H1 (cell line): ENCODE measurements around the gene MCM9. TPM values are rescaled to one million over a fixed set of nuclear protein-coding genes. Genes with fewer than 3 reads are reported as not detected.

Experiments used
- CTCF ChIA-PET: fragments of 300-600 bp; sonication (Branson Sonifier 250); formaldehyde crosslinking; loops from one replicate; lab custom pipeline; 2021; ENCODE audit not compliant: partially characterized antibody; lab: Charles Lee
- POLR2A ChIA-PET: fragments of 300-600 bp; sonication (Branson Sonifier 250); formaldehyde crosslinking; loops from one replicate; lab custom pipeline; 2021; ENCODE audit warnings: inconsistent platforms; ENCODE audit not compliant: partially characterized antibody; lab: Charles Lee
- DNase-seq, 2 experiments: peaks; one replicate each; pipeline versions ENCODE4 v3.0.0 to v3.0.0-alpha.2; 2010 to 2022; ENCODE audit warnings: low spot score in 2 of 2, low read depth in 1 of 2, mixed read lengths in 1 of 2
- FAIRE-seq: peaks from 2 replicates; lab custom pipeline; 2011; peaks lifted over from hg19 to GRCh38; lab: Jason Lieb, UNC
- H2AFZ ChIP-seq: 2 replicates; pipeline ENCODE4 v1.8.1; 2012; ENCODE audit warnings: low read length, inconsistent platforms
- H2AK5ac ChIP-seq: 2 replicates; pipeline ENCODE4 v1.6.1; 2013; ENCODE audit warnings: low read depth, low read length
- H2BK120ac ChIP-seq: replicated peaks from 2 replicates; pipeline ENCODE3; 2013; ENCODE audit warnings: low read depth, low read length, inconsistent platforms
- H2BK12ac ChIP-seq: 2 replicates; pipeline ENCODE4 v1.6.1; 2013; ENCODE audit warnings: low read depth, low read length
- H2BK15ac ChIP-seq: 2 replicates; pipeline ENCODE4 v1.6.1; 2013; ENCODE audit warnings: low read length
- H2BK20ac ChIP-seq: 2 replicates; pipeline ENCODE4 v1.6.1; 2013; ENCODE audit warnings: low read length
- H2BK5ac ChIP-seq: 2 replicates; pipeline ENCODE4 v1.6.1; 2013; ENCODE audit warnings: low read depth, low read length
- H3K14ac ChIP-seq: 2 replicates; pipeline ENCODE4 v1.6.1; 2013; ENCODE audit warnings: inconsistent platforms; ENCODE audit not compliant: insufficient read length
- H3K18ac ChIP-seq: 2 replicates; pipeline ENCODE4 v1.6.1; 2013; ENCODE audit warnings: low read length; ENCODE audit errors: extremely low read depth
- H3K23ac ChIP-seq: 2 replicates; pipeline ENCODE4 v1.6.1; 2013; ENCODE audit warnings: inconsistent platforms; ENCODE audit not compliant: insufficient read length
- H3K23me2 ChIP-seq: 2 replicates; pipeline ENCODE4 v1.6.1; 2013; ENCODE audit warnings: low read depth, low read length
- H3K27ac ChIP-seq: 2 replicates; pipeline ENCODE4 v1.6.1; 2011; ENCODE audit warnings: low read depth, low read length, inconsistent platforms
- H3K27me3 ChIP-seq, 4 experiments: replicated peaks in 1 of 4; 1 replicate in 1 of 4; 2 replicates in 3 of 4; pipeline versions ENCODE4 v1.6.1 to v1.8.1; 2011 to 2013; ENCODE audit warnings: low read length in 3 of 4, mild to moderate bottlenecking in 3 of 4, inconsistent platforms in 2 of 4, mixed read lengths in 2 of 4, moderate library complexity in 1 of 4; ENCODE audit not compliant: control insufficient read depth in 3 of 4, insufficient read depth in 3 of 4; ENCODE audit errors: extremely low read depth in 1 of 4
- H3K36me3 ChIP-seq, 4 experiments: 2 replicates each; pipeline versions ENCODE4 v1.6.1 to v1.8.1; 2011 to 2013; ENCODE audit warnings: mild to moderate bottlenecking in 4 of 4, low read length in 3 of 4, moderate library complexity in 2 of 4, control low read depth in 1 of 4, inconsistent platforms in 1 of 4; ENCODE audit not compliant: insufficient read depth in 4 of 4, control insufficient read depth in 2 of 4
- H3K4ac ChIP-seq: replicated peaks from 2 replicates; pipeline ENCODE3; 2013; ENCODE audit warnings: low read length, low read depth, mixed read lengths, inconsistent platforms; ENCODE audit not compliant: insufficient read length
- H3K4me1 ChIP-seq, 4 experiments: replicated peaks in 1 of 4; 1 replicate in 1 of 4; 2 replicates in 3 of 4; pipeline versions ENCODE4 v1.6.1 to v1.8.1; 2011 to 2013; ENCODE audit warnings: low read length in 3 of 4, inconsistent platforms in 2 of 4, mixed read lengths in 1 of 4; ENCODE audit not compliant: insufficient read depth in 4 of 4, control insufficient read depth in 3 of 4
- H3K4me2 ChIP-seq, 2 experiments: 2 replicates each; pipeline versions ENCODE4 v1.6.1 to v1.8.1; 2011 to 2013; ENCODE audit warnings: low read depth in 2 of 2, low read length in 2 of 2, control low read depth in 1 of 2, inconsistent platforms in 1 of 2, mild to moderate bottlenecking in 1 of 2; ENCODE audit not compliant: insufficient read depth in 1 of 2
- H3K4me3 ChIP-seq, 4 experiments: fragments of 200-600, 300-600 bp in 1 of 4; sonication (generic), shearing (Covaris generic), sonication (Bioruptor Twin) in 1 of 4; 2 replicates each; pipeline versions ENCODE4 v1.5.1 to v1.8.1; 2011 to 2016; ENCODE audit warnings: low read length in 4 of 4, low read depth in 3 of 4, control low read depth in 2 of 4, inconsistent platforms in 2 of 4, mild to moderate bottlenecking in 2 of 4, mixed read lengths in 1 of 4, moderate library complexity in 1 of 4; ENCODE audit not compliant: insufficient read depth in 2 of 4; ENCODE audit errors: extremely low read depth in 1 of 4
- H3K56ac ChIP-seq: replicated peaks from 2 replicates; pipeline ENCODE3; 2013; ENCODE audit warnings: low read depth, mild to moderate bottlenecking, mixed read lengths, low read length, inconsistent platforms; ENCODE audit not compliant: insufficient read length
- H3K79me1 ChIP-seq: 2 replicates; pipeline ENCODE4 v1.6.1; 2013; ENCODE audit warnings: low read depth, low read length, control low read depth
- H3K79me2 ChIP-seq, 2 experiments: 2 replicates each; pipeline versions ENCODE4 v1.6.1 to v1.8.1; 2012 to 2013; ENCODE audit warnings: low read length in 2 of 2, mild to moderate bottlenecking in 2 of 2, inconsistent platforms in 1 of 2; ENCODE audit not compliant: insufficient read depth in 2 of 2, control insufficient read depth in 1 of 2
- H3K9ac ChIP-seq, 4 experiments: replicated peaks in 1 of 4; 1 replicate in 1 of 4; 2 replicates in 3 of 4; pipeline versions ENCODE4 v1.6.1 to v1.8.1; 2011 to 2013; ENCODE audit warnings: low read depth in 3 of 4, low read length in 3 of 4, control low read depth in 2 of 4, mild to moderate bottlenecking in 2 of 4, moderate library complexity in 2 of 4, inconsistent platforms in 1 of 4; ENCODE audit errors: extremely low read depth in 1 of 4
- H3K9me3 ChIP-seq, 2 experiments: 2 replicates each; pipeline versions ENCODE4 v1.6.1 to v1.8.1; 2012 to 2013; ENCODE audit warnings: mild to moderate bottlenecking in 2 of 2, moderate library complexity in 2 of 2, control low read depth in 1 of 2, inconsistent platforms in 1 of 2, low read depth in 1 of 2, low read length in 1 of 2, mixed read lengths in 1 of 2; ENCODE audit not compliant: insufficient read depth in 2 of 2
- H4K20me1 ChIP-seq, 2 experiments: replicated peaks in 1 of 2; 2 replicates each; pipeline versions ENCODE3 to v1.8.1; 2011 to 2013; ENCODE audit warnings: inconsistent platforms in 2 of 2, low read length in 2 of 2, mild to moderate bottlenecking in 1 of 2; ENCODE audit not compliant: insufficient read depth in 2 of 2, control insufficient read depth in 1 of 2
- H4K5ac ChIP-seq: 2 replicates; pipeline ENCODE4 v1.6.1; 2013; ENCODE audit warnings: low read length, low read depth, mixed read lengths, inconsistent platforms; ENCODE audit not compliant: insufficient read length
- H4K8ac ChIP-seq: 2 replicates; pipeline ENCODE4 v1.8.0; 2013; ENCODE audit warnings: mild to moderate bottlenecking, moderate library complexity, low read length, inconsistent platforms; ENCODE audit not compliant: insufficient read depth; ENCODE audit errors: extremely low read depth
- H4K91ac ChIP-seq: replicated peaks from 2 replicates; pipeline ENCODE3; 2013; ENCODE audit warnings: low read length, mixed read lengths, inconsistent platforms; ENCODE audit not compliant: insufficient read length
- ASH2L ChIP-seq: fragments of 200-600, 300-600 bp; sonication (generic); IDR thresholded peaks from one replicate; pipeline ENCODE4 v1.7.1; 2017; ENCODE audit warnings: low read length
- WGBS, 2 experiments: shearing (Covaris generic) in 1 of 2; methylation state at CpG; one replicate each; pipeline versions ENCODE4 v1.1.6 to v1.1.7; 2013 to 2015; ENCODE audit warnings: low lambda C conversion rate in 2 of 2, mixed read lengths in 2 of 2, inconsistent platforms in 1 of 2, low coverage in 1 of 2, missing lambda C conversion rate in 1 of 2; ENCODE audit not compliant: insufficient replicate concordance in 2 of 2, insufficient coverage in 1 of 2, insufficient read length in 1 of 2; ENCODE audit errors: extremely low coverage in 1 of 2, missing lambda C conversion rate in 1 of 2; 5-methylcytosine and 5-hydroxymethylcytosine counted together
- polyA plus RNA-seq, 7 experiments: library from polyadenylated mRNA; depleted of rRNA in 3 of 7; stranded (reverse) in 5 of 7; unstranded in 2 of 7; fragments of >200 nt in 5 of 7; fragments of 200-250 nt in 2 of 7; gene quantifications; 1 replicate in 5 of 7; 2 replicates in 1 of 7; 4 replicates in 1 of 7; pipeline versions ENCODE4 v1.2.1 to v1.2.3, GENCODE V29; 2011 to 2013; ENCODE audit warnings: missing spikeins in 2 of 7, mixed read lengths in 2 of 7
- total RNA-seq: library from RNA; stranded (reverse); fragmentation: NEBNext Ultra II Directional; extraction: Animal tissue kit (Norgen Biotek cat#: 25700); gene quantifications from 2 replicates; pipeline ENCODE4 v1.2.1, GENCODE V29; 2021

Gene MCM9
- total and polyA plus RNA-seq, 2 of the 8 experiments (the other 6 are each of a cell fraction or from before 2014, with no cell fraction given), result 3.7 to 11.4 TPM

- no peak overlapping the region for H2BK15ac ChIP-seq
- no peak overlapping the region for H3K18ac ChIP-seq
- no peak overlapping the region for H2AFZ ChIP-seq
- H3K23ac ChIP-seq, result no peak overlapping the region
- ChIA-PET CTCF (interaction anchor here (0.9 to 1.2 kb wide), 2 partner anchors 9 to 17 kb away, joined by 3 to 4 read pairs; no protein-coding TSS in a partner anchor), POLR2A (no interaction called here)
- peaks cover 0 to 5% of the 10 kb centered on the region in 2 experiments; a peak in 1 of 4 replicates for H3K9me3 ChIP-seq
- no peak overlapping the region for H4K8ac ChIP-seq
- H2BK5ac ChIP-seq, result no peak overlapping the region
- TF ChIP-seq ASH2L, result no peak
- H3K23me2 ChIP-seq, result no peaks in the 10 kb centered on the region
- H2BK20ac ChIP-seq, result no peak overlapping the region
- H3K4me2 ChIP-seq, result no peak overlapping the region
- H2BK12ac ChIP-seq, result no peak overlapping the region
- no peaks in the 10 kb centered on the region for H3K27me3 ChIP-seq
- H3K4me1 ChIP-seq, result peaks cover 0 to 3% (median 1%) of the 10 kb centered on the region in 4 experiments; a peak in 1 of 7 replicates
- no peak for DNase-seq
- FAIRE-seq, result no peak
- no peaks in the 10 kb centered on the region for H4K20me1 ChIP-seq
- H3K36me3 ChIP-seq, result peaks cover 0 to 4% (median 0%) of the 10 kb centered on the region in 4 experiments; a peak in 1 of 8 replicates
- 80% methylated on average over 5 of the region's 5 CpGs; no CpG with 5 or more reads in 1 of the 2 experiments for WGBS, 2 experiments
- no peak overlapping the region for H3K4ac ChIP-seq
- no peak overlapping the region for H4K5ac ChIP-seq
- H3K27ac ChIP-seq, result no peak overlapping the region
- no peaks in the 10 kb centered on the region for H3K79me1 ChIP-seq
- no peak overlapping the region for H3K56ac ChIP-seq
- no peak overlapping the region for H2AK5ac ChIP-seq
- H2BK120ac ChIP-seq, result no peak overlapping the region
- no peaks in the 10 kb centered on the region for H3K79me2 ChIP-seq
- no peak overlapping the region for H3K4me3 ChIP-seq
- H3K14ac ChIP-seq, result no peak overlapping the region
- no peak overlapping the region for H4K91ac ChIP-seq
- no peak overlapping the region for H3K9ac ChIP-seq
Observed at GRCh38 chr6:118808793-118809638, 125.9 kb downstream of the MCM9 start.
